SK-N-SH treated with all-trans-retinoic acid at 6 μM for 48 hours (cell line): Measurements from ENCODE around the gene PPP1R14D.
A peak's percentile ranks its signal among the peaks of the same experiment; 100 is the strongest.

Experiments
- ATAC-seq: fragments of 200-7000 bp; cut with Tn5 transposase; 3 replicates; pipeline ENCODE4 v1.9.1; 2020; ENCODE audit warnings: mild to moderate bottlenecking, moderate library complexity
- ARNTL ChIP-seq: fragments of 450-650 bp; formaldehyde crosslinking; IDR thresholded peaks from 2 replicates; pipeline ENCODE4 v1.5.0; 2020; ENCODE audit warnings: low read depth, mild to moderate bottlenecking, moderate library complexity, borderline replicate concordance
- BACH2 ChIP-seq: fragments of 250-450 bp; sonication (Bioruptor Pico); IDR thresholded peaks from 2 replicates; pipeline ENCODE4 v1.9.0; 2021; ENCODE audit warnings: mild to moderate bottlenecking, borderline replicate concordance
- CREB5 ChIP-seq: fragments of 250-450 bp; sonication (Bioruptor Pico); IDR thresholded peaks from 2 replicates; pipeline ENCODE4 v1.5.1; 2020; ENCODE audit warnings: low read depth, mild to moderate bottlenecking, moderate library complexity
- CSDC2 ChIP-seq: fragments of 250-450 bp; sonication (Bioruptor Pico); IDR thresholded peaks from 2 replicates; pipeline ENCODE4 v1.5.0; 2020; ENCODE audit warnings: mild to moderate bottlenecking, moderate library complexity
- CSRNP3 ChIP-seq: fragments of 250-450 bp; sonication (Bioruptor Pico); IDR thresholded peaks from 2 replicates; pipeline ENCODE4 v1.5.1; 2021; ENCODE audit warnings: mild to moderate bottlenecking, moderate library complexity
- ESRRG ChIP-seq: fragments of 250-450 bp; sonication (Bioruptor Pico); IDR thresholded peaks from 2 replicates; pipeline ENCODE4 v1.6.1; 2021; ENCODE audit warnings: mild to moderate bottlenecking
- GLIS3 ChIP-seq: fragments of 250-450 bp; sonication (Bioruptor Pico); IDR thresholded peaks from 2 replicates; pipeline ENCODE4 v1.5.0; 2020; ENCODE audit warnings: mild to moderate bottlenecking, moderate library complexity
- ISL1 ChIP-seq: fragments of 250-450 bp; sonication (Bioruptor Pico); IDR thresholded peaks from 2 replicates; pipeline ENCODE4 v2.1.2; 2022; ENCODE audit warnings: mild to moderate bottlenecking, moderate library complexity
- OSR1 ChIP-seq: fragments of 250-450 bp; sonication (Bioruptor Pico); IDR thresholded peaks from 2 replicates; pipeline ENCODE4 v1.8.0; 2022; ENCODE audit warnings: moderate library complexity, mild to moderate bottlenecking, inconsistent platforms
- POU6F1 ChIP-seq: fragments of 250-450 bp; sonication (Bioruptor Pico); IDR thresholded peaks from 2 replicates; pipeline ENCODE4 v1.8.0; 2021; ENCODE audit warnings: low read depth, mild to moderate bottlenecking, moderate library complexity, borderline replicate concordance
- RARB ChIP-seq: fragments of 250-450 bp; sonication (Bioruptor Pico); IDR thresholded peaks from 2 replicates; pipeline ENCODE4 v1.8.0; 2021; ENCODE audit warnings: mild to moderate bottlenecking, moderate library complexity
- TCF4 ChIP-seq: fragments of 250-450 bp; sonication (Bioruptor Pico); IDR thresholded peaks from 2 replicates; pipeline ENCODE4 v1.8.0; 2021; ENCODE audit warnings: mild to moderate bottlenecking, moderate library complexity, borderline replicate concordance
- TSHZ2 ChIP-seq: fragments of 250-450 bp; sonication (Bioruptor Pico); IDR thresholded peaks from 2 replicates; pipeline ENCODE4 v1.5.0; 2020; ENCODE audit warnings: mild to moderate bottlenecking, moderate library complexity
- ZC3H10 ChIP-seq: fragments of 250-450 bp; sonication (Bioruptor Pico); IDR thresholded peaks from 2 replicates; pipeline ENCODE4 v1.5.1; 2021; ENCODE audit warnings: mild to moderate bottlenecking, moderate library complexity
- ZFP3 ChIP-seq: fragments of 250-450 bp; sonication (Bioruptor Pico); IDR thresholded peaks from 2 replicates; pipeline ENCODE4 v1.5.0; 2020; ENCODE audit warnings: mild to moderate bottlenecking, moderate library complexity
- ZFP30 ChIP-seq: fragments of 450-650 bp; formaldehyde crosslinking; IDR thresholded peaks from 2 replicates; pipeline ENCODE4 v1.5.0; 2022; ENCODE audit warnings: mild to moderate bottlenecking, moderate library complexity
- ZNF565 ChIP-seq: fragments of 450-650 bp; formaldehyde crosslinking; conservative IDR thresholded peaks from 2 replicates; pipeline ENCODE4 v1.5.0; 2020; ENCODE audit warnings: low read depth, mild to moderate bottlenecking, moderate library complexity
- ZNF70 ChIP-seq: fragments of 450-650 bp; formaldehyde crosslinking; IDR thresholded peaks from 2 replicates; pipeline ENCODE4 v1.5.0; 2020; ENCODE audit warnings: mild to moderate bottlenecking, moderate library complexity

Gene PPP1R14D

GRCh38 chr15:40785814-40786213 is 42.7 kb downstream of the PPP1R14D start (continued):
- no peak for TF ChIP-seq CSRNP3 (CRISPR knock-in tag)

- TF ChIP-seq BACH2 (CRISPR knock-in tag), result no peak
- TF ChIP-seq ISL1 (CRISPR knock-in tag), result no peak
- no peak for TF ChIP-seq TSHZ2 (CRISPR knock-in tag)
- TF ChIP-seq ESRRG (CRISPR knock-in tag), result no peak
- TF ChIP-seq POU6F1 (CRISPR knock-in tag), result no peak
- TF ChIP-seq OSR1 (CRISPR knock-in tag), result no peak
- TF ChIP-seq ZFP30 (CRISPR knock-in tag), result no peak
- TF ChIP-seq CREB5 (CRISPR knock-in tag), result no peak
- TF ChIP-seq ZFP3 (CRISPR knock-in tag), result no peak
- TF ChIP-seq TCF4, result no peak
- no peak for TF ChIP-seq CSDC2 (CRISPR knock-in tag)
- no peak for TF ChIP-seq ZNF565 (CRISPR knock-in tag)
- no peak for TF ChIP-seq CSRNP3 (CRISPR knock-in tag)
- no peak for ATAC-seq
Measured at GRCh38 chr15:40785164-40785563, 43.3 kb downstream of the PPP1R14D start.

- peak; percentile 93 for ATAC-seq
- TF ChIP-seq ARNTL (CRISPR knock-in tag) (no peak), CREB5 (CRISPR knock-in tag) (no peak), OSR1 (CRISPR knock-in tag) (no peak), ZNF565 (CRISPR knock-in tag) (no peak), ZFP30 (CRISPR knock-in tag) (no peak), GLIS3 (CRISPR knock-in tag) (no peak), ESRRG (CRISPR knock-in tag) (no peak), BACH2 (CRISPR knock-in tag) (no peak)
- TF ChIP-seq, all 23 proteins: peak for 0
Measured at GRCh38 chr15:40782609-40783227, 45.8 kb downstream of the PPP1R14D start.

GRCh38 chr15:40776537-40777141 is 51.9 kb downstream of the PPP1R14D start:
- ATAC-seq, result peak; percentile 69
- no peak for TF ChIP-seq ZFP3 (CRISPR knock-in tag)
- TF ChIP-seq TSHZ2 (CRISPR knock-in tag), result no peak
- TF ChIP-seq ZNF70, result no peak
- TF ChIP-seq ZNF565 (CRISPR knock-in tag), result no peak
- no peak for TF ChIP-seq RARB (CRISPR knock-in tag)
- no peak for TF ChIP-seq TCF4
- TF ChIP-seq ZC3H10 (CRISPR knock-in tag), result no peak
